HG02943 (cell line): Measurements from ENCODE around the gene MRPL54.

Experiments used
- ATAC-seq: cut with Tn5 transposase; IDR thresholded peaks from one replicate; pipeline ENCODE4 v1.9.1; 2021; ENCODE audit warnings: mild to moderate bottlenecking, low read depth, moderate library complexity; ENCODE audit not compliant: unreplicated experiment

The MRPL54 gene

DNA sequence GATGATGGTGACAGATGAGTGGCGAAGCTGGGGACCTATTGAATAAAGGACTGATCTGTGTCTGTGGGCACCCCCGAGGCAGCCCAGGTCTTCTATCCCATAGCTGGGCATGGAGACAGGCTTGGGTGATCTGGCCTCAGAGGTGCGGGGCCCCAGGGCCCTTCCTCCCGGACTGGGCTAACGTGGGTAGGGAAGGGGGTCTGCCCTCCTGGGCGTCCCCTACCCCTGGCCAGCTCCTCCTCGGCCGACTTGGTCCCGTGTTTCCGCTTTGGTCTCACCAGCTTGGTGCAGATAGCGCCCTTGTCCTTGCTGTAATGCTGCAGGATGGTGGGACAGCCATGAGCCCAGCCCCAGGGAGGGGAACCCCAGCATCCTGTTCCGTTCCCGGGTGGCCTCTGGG lies 20.4 kb downstream of the MRPL54 start:
- ATAC-seq = no peak

- no peak for ATAC-seq
Measured at GRCh38 chr19:3783660-3784584, 21.4 kb downstream of the MRPL54 start.

- ATAC-seq = no peak
Measured at GRCh38 chr19:3784607-3785450, 22.3 kb downstream of the MRPL54 start.

DNA sequence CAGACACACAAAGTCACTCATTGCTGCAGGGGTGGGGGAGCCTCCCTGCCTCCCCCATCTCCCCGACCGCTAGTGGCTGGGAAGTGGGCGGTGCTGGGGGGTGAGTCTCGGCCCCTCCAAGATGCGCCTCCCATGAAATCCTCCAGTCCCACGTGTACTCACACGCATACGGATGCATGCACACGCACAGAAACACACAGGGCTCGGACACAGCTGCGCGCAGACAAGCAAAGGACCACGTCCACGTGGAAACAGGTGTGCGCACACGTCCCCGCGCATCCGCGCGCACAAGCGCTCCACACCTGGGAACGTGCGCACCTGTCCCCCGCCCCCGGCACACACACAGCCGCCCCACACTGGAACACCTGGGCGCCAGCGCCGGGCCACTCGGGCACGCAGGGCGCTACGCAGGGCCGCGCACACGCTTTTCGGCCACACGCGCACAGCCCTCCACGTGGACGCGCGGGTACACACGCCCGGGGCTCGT lies 23.0 kb downstream of the MRPL54 start:
- ATAC-seq = no peak

DNA sequence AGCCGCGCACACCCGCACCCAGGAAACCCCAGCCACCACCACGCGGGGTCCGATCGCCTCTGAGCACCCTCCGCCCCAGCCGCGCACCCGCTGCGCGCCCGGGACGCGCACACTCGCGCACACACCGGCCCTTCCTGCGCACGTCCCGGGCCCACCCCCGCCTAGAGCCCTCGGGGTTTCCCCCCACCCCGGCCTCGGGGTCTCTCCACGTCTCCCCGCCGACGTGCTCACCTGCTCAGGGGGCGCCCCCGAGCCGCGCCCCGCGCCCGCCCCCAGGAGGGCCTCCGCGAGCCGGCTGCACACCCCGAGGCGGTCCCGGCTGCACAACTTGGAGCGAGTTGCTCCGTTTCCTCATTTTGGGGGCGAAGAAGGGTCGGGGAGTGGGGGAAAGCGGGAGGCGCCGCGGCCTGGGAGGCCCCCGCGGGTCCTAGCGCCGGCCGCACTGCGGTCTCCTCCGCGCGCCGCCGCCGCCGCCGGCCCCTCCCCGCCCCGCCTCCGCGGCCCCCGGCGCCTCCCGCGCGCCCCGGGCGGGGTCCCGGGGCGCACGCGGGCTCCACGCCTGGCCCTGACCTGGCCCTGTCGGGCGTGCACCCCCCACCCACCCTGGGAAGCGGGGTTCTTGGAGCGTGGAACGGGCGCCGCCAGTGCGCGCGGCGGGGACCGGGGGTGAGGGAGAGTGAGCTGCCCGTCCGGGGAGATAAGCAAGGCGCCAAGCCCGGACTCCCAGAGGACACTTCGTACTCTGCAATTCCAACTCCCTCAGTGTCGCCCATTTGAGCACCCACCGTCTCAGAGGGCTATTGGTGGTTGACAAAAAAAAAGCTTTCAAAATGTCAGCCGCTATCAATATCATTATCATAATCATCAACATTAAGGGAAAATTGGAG lies 23.7 kb downstream of the MRPL54 start, which contains the start of gene MATK:
Gene MATK, minus strand, starts transcription at position 444 of the 887 bp plus-strand sequence. CDS start 1,246 bp downstream, outside the sequence.
- no peak for ATAC-seq

- ATAC-seq = no peak
Measured at GRCh38 chr19:3788996-3789778, 26.7 kb downstream of the MRPL54 start.

DNA sequence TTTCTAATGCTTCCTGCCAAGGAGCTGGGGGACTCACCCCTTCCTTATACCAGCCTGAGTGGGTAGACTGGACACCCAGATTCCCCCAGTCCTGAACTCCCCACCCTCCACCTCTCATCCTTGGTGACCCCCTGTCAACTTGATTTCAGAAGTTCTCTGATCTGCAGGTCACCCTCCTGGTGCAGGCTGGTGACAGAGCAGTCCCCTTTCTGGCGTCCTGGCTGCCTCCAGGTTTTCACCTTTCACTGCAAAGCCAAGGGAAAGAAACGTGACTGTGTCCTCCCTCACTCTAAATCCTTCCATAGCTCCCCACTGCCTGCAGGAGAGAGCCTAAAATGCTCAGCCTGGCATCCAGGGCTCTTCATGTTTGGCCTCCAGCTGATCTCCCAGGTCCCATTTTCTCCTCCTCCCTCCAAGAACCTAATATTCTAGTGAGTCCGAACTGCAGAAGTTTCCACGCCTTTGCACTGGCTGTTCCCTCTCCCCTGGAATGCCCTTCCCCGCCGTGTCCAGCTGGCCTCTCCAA lies 27.8 kb downstream of the MRPL54 start:
- ATAC-seq = no peak

- no peak for ATAC-seq
Measured at GRCh38 chr19:3790941-3791340, 28.5 kb downstream of the MRPL54 start.

GRCh38 chr19:3792114-3792513 lies 29.6 kb downstream of the MRPL54 start:
- ATAC-seq = no peak

DNA sequence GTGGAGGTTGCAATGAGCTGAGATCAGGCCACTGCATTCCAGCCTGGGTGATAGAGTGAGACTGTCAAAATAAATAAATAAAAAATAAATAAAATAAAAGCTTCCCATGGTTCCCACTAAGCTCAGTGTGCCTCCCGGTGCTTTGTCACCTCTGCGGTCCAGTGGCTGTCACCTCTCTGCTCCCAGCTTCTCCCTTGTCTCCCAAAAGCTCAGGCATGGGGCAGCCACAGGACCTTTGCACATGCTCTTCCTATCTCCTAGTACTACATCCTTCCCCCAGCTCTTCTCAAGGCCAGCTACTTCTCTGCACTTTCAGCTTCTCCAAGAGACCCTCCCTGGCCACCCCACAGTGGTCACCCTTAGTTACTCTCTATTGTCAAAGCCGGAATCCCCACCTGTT lies 31.3 kb downstream of the MRPL54 start:
- ATAC-seq = no peak

GRCh38 chr19:3796358-3796757 lies 33.9 kb downstream of the MRPL54 start:
- ATAC-seq = no peak

DNA sequence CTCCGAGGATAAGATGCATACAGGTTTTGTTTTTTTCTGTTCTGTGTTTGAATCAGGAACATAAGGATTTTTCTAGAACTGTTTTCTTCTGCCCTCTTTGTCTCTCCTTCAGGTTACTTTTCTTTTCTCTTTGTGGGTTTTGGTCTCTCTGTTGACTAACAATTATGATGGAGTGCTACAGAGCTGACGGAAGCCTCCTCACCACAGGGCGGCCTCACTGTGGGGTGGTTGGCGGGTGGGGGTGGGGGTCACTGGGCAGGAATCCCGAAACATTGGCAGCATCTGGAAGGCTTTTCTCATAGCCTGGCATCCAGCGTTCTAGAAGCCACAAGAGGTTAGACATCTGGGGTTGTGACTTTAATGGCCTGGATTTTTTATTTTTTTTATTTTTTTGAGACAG lies 35.7 kb downstream of the MRPL54 start:
- ATAC-seq = no peak

DNA sequence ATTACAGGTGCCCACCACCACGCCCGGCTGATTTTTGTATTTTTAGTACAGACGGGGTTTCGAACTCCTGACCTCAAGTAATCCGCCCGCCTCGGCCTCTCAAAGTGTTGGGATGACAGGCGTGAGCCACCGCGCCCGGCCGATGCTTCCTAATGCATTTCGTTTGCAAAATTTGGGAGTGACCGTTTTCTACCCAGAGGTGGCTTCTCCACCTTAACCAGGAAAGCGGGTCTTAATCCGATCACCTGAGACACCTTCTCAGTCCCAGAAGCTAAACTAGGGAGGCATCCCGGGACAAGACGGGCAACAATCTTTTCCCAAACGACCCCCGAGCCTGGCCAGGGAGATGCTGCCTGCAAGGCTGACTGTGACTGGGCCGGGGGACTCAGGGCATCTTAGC lies 38.5 kb downstream of the MRPL54 start:
- no peak for ATAC-seq

DNA sequence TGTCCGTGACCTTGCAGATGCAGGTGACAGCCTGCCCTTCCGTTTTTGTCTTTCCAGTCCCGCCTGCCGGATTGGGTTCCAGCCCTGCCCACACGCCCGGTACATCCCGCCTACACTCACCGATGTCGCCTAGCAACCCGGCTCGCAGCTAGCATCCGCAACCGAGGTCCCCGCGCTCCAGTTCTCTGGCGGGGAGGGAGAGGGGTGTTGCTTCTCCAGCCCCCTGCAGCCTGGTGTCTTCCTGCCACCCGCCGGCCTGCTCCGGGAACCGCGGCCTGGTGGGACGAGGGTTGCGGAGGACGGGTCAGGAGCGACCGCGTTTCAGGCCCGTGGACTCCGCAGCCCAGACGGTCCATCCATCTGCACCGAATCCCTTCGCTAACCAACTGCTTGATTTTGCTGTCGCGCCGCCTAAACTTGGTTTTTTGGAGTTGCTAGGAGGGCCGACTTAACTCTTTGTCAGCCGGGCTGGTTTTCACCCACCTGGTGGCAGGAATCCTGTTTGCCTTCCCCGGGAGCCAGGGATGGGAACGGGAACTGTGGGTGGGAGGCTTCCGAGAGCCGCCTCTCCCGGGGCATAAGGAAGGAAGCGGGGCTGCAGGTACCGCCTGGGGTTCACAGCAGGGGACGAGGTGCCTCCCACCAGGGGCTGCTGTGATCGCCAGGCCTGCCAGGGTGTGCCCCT lies 39.1 kb downstream of the MRPL54 start:
- no peak for ATAC-seq

DNA sequence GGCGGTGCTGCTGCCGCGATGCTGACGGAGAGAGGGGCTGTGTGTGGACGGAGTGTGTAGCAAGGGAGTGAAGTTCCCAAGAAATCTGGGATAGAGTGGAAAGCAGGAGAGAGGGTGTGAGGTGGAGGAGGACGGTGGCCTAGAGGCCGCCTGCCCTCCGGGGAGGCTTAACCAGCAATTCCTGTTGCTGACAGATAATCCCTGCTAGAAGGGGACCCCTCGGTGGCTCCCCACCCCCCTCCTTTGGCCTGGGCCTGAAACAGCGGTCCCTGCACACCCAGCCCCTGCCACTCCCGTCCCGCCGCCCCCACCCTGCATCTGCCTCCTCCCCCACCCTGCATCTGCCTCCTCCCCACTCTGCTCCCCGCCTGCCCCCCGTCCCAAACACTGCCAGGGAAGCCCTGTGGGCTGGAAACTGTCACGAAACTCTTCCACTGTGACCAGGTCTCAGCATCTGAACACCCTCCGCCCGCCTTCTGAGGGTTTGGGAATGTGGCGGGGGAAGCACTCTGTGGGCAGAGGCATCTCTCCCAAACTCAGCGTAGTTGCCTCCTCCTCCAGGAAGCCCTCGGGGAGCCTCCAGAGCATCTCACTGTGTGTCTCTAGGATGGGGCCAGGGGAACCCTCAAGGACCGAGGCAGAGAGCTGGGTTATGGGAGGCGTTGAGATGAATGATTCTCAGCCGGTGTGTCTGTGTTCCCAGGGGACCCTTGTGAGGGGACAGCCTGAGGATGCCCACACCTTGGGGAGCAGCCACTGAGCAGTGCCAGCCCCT lies 40.8 kb downstream of the MRPL54 start:
- no peak for ATAC-seq

GRCh38 chr19:3803986-3804385 lies 41.5 kb downstream of the MRPL54 start:
- ATAC-seq = no peak

DNA sequence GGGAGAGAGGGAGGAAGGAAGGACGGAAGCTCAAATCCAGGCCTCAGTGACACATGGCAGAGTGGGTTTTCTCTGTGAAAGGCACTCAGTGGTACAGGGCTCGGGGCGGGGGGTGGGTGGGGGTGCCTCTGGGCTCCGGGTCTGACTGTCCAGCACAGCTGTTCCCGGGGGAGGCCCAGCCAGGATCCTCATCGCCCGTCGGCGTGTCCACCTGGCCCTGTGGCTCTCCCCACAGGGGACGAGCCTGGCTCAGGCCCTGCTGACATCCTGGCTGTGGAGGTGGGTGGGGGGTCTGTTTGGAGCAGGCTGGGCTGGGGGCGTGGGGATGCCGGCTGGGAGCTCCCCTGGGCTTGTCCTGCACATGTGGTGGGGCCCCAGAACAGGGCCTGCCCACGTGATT lies 41.9 kb downstream of the MRPL54 start:
- ATAC-seq = no peak

- no peak for ATAC-seq
Measured at GRCh38 chr19:3805859-3806258, 43.4 kb downstream of the MRPL54 start.
